Lower leg skin (tissue), 3 donors: Measurements from ENCODE around the gene GRIN2A.

Experiments
- CTCF ChIP-seq, 3 donors: fragments of 450-650 bp; IDR thresholded peaks; one replicate each; pipeline ENCODE4 v1.5.1; 2016; ENCODE audit warnings: antibody characterized with exemption in 3 of 3, mild to moderate bottlenecking in 3 of 3, moderate library complexity in 2 of 3
- POLR2A ChIP-seq, 2 donors: fragments of 450-650 bp; IDR thresholded peaks; one replicate each; pipeline ENCODE4 v1.6.1; 2016 to 2017; ENCODE audit warnings: antibody characterized with exemption in 2 of 2, mild to moderate bottlenecking in 1 of 2, moderate library complexity in 1 of 2

DNA sequence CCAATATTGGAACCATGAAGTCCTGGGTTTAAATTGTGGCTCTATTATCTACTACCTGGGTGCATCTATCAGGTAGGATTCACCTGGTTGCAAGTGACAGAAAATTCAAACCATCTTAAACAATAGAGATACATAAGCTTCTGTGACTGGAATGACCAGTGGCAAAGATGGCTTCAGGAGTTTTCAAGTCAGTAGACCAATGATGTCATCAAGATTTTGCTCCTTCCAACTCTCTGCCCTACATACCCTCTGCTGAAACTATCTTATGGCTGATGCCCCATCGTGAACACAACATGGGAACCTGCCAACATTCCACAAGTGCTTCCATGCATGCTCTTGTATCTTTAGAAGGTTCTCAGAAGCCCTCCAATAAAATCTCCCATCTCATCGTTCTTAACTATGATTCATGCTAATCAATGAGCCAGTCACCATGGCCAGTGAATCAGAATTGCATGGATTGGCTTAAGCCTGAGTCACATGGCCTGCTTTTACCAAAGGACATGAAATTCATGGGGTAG, 180.9 kb downstream of the GRIN2A start:
- TF ChIP-seq CTCF (IDR thresholded peaks at IDR 0.05) (no peak), POLR2A (IDR thresholded peaks at IDR 0.05) (no peak)
